Effector memory CD4-positive, alpha-beta T cell (primary cell): Measurements from ENCODE around the gene MICAL2.

Experiments
- DNase-seq, 3 donors: peaks; one replicate each; pipeline ENCODE4 v3.0.0-alpha.2; 2020
- H3K27ac ChIP-seq: 2 replicates; pipeline ENCODE4 v1.7.0; 2013; ENCODE audit warnings: mild to moderate bottlenecking, low read length, moderate library complexity; ENCODE audit not compliant: insufficient read depth, poor library complexity, severe bottlenecking
- H3K27me3 ChIP-seq: replicated peaks from 2 replicates; pipeline ENCODE4 v1.7.0; 2013; ENCODE audit warnings: mild to moderate bottlenecking, low read length; ENCODE audit not compliant: insufficient read depth, control insufficient read depth, poor library complexity, severe bottlenecking
- H3K36me3 ChIP-seq: 2 replicates; pipeline ENCODE4 v1.7.0; 2013; ENCODE audit warnings: mild to moderate bottlenecking, low read length, moderate library complexity; ENCODE audit not compliant: control insufficient read depth, insufficient read depth
- H3K4me1 ChIP-seq: 2 replicates; pipeline ENCODE4 v1.7.0; 2013; ENCODE audit warnings: low read length, mild to moderate bottlenecking; ENCODE audit not compliant: control insufficient read depth, insufficient read depth, poor library complexity, severe bottlenecking
- H3K4me3 ChIP-seq: 2 replicates; pipeline ENCODE4 v1.7.0; 2013; ENCODE audit warnings: low read length, low read depth, mild to moderate bottlenecking; ENCODE audit not compliant: insufficient read depth, poor library complexity, severe bottlenecking
- H3K9me3 ChIP-seq: 2 replicates; pipeline ENCODE4 v1.7.0; 2013; ENCODE audit warnings: mild to moderate bottlenecking, low read length, moderate library complexity; ENCODE audit not compliant: control insufficient read depth

Gene MICAL2

GRCh38 chr11:12117611-12118010 is 7.2 kb downstream of the MICAL2 start:
- no peak for DNase-seq
- Histone ChIP-seq H3K4me1 (no peaks in the 10 kb centered on the region), H3K36me3 (no peaks in the 10 kb centered on the region), H3K4me3 (no peak overlapping the region), H3K27me3 (no peaks in the 10 kb centered on the region), H3K9me3 (no peaks in the 10 kb centered on the region), H3K27ac (no peak overlapping the region)

DNA sequence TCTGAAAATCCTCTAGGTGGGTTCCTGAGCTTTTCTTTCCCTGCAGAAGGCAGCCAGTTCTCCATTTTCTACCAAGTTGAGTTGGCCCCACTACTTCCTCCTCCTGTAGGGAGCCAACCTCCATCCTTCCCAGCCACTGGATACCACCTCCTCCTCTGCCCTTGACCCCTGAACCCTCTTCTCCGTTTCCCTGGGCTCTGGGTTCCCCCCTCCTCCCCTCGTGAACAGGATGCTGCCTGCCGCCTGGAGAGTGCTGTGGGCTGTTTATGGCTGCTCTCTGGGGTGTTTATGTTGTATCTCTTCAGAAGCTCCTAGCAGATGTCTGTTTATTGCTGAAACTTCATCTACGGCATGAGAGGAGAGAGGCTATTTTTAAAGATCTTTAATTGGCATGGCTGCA is 8.6 kb downstream of the MICAL2 start:
- H3K9me3 ChIP-seq = no peaks in the 10 kb centered on the region
- no peaks in the 10 kb centered on the region for H3K4me1 ChIP-seq
- no peak overlapping the region for H3K4me3 ChIP-seq
- no peak overlapping the region for H3K27ac ChIP-seq
- H3K27me3 ChIP-seq = no peaks in the 10 kb centered on the region
- no peaks in the 10 kb centered on the region for H3K36me3 ChIP-seq
- no peak for DNase-seq

DNA sequence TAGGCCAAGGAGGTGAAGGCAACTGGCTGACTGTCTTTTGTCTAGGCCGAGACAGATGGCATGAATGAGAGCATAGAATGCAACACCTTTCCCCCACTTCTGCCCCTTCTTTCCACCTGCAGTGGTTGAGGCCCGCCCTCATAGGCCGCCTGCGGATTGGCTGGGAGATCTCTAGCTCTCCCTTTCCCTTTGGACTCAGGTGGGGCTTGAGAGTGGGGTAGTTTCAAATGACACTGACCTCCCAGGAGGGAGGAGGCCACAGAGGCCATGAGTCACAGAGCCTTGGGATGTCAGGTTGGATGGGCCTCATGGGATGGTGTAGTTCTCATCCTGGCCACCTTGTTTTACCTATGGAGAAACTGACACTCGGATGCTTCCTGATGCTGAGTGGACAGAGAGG is 9.1 kb downstream of the MICAL2 start:
- Histone ChIP-seq H3K9me3 (no peaks in the 10 kb centered on the region), H3K4me1 (no peaks in the 10 kb centered on the region), H3K27ac (no peak overlapping the region), H3K36me3 (no peaks in the 10 kb centered on the region), H3K27me3 (no peaks in the 10 kb centered on the region), H3K4me3 (no peak overlapping the region)
- no peak for DNase-seq

- no peaks in the 10 kb centered on the region for H3K36me3 ChIP-seq
- no peak for DNase-seq
- H3K4me3 ChIP-seq = no peak overlapping the region
- H3K9me3 ChIP-seq = no peaks in the 10 kb centered on the region
- H3K4me1 ChIP-seq = no peaks in the 10 kb centered on the region
- H3K27me3 ChIP-seq = no peaks in the 10 kb centered on the region
- H3K27ac ChIP-seq = no peak overlapping the region
Measured at GRCh38 chr11:12120031-12121008, 9.9 kb downstream of the MICAL2 start.

GRCh38 chr11:12121011-12121410 is 10.6 kb downstream of the MICAL2 start:
- Histone ChIP-seq H3K9me3 (no peaks in the 10 kb centered on the region), H3K27ac (no peak overlapping the region), H3K27me3 (no peaks in the 10 kb centered on the region), H3K36me3 (no peaks in the 10 kb centered on the region), H3K4me3 (no peak overlapping the region), H3K4me1 (no peaks in the 10 kb centered on the region)
- DNase-seq = no peak

DNA sequence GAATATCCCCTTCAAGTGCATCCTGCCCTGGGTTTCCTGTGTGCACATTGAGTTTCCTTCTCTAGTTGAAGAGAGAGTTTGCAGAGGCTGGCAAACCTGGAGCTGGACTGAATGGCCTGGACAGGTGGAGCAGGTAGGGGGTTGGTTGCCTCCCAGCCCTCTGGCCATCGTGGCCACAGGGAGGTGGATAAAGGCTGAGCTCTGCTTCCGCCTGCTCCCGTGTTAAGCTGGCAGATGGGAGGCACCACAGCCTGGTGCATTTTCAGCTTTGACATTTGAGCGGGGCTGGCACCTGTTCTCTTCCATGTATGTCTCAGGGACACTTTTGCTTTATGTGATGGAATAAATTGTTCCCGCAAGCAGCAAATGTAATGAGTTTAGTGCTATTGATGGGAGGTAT is 11.1 kb downstream of the MICAL2 start:
- DNase-seq = no peak
- Histone ChIP-seq H3K4me3 (no peak overlapping the region), H3K36me3 (no peaks in the 10 kb centered on the region), H3K27ac (no peak overlapping the region), H3K9me3 (no peaks in the 10 kb centered on the region), H3K4me1 (no peaks in the 10 kb centered on the region), H3K27me3 (no peaks in the 10 kb centered on the region)

DNA sequence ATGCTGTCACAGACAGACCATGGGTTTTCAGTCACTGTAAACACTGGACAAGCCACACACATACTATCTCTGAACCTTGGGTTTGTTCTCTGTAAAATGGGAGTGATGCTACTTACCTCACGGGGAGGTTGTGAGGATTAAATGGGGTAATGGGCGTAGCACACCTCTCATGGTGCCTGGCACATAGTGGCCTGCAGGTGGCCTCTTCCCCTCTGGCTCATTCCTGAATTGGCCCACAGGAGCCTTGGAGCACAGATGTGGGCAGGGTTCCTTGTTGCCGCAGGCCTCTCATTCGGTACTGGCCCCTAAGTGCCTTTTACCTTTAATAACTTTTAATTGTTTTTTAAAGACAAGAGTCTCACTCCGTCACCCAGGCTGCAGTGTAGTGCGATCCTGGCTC is 11.7 kb downstream of the MICAL2 start:
- Histone ChIP-seq H3K36me3 (no peaks in the 10 kb centered on the region), H3K4me1 (no peaks in the 10 kb centered on the region), H3K9me3 (no peaks in the 10 kb centered on the region), H3K27me3 (no peaks in the 10 kb centered on the region), H3K4me3 (no peak overlapping the region), H3K27ac (no peak overlapping the region)
- no peak for DNase-seq

DNA sequence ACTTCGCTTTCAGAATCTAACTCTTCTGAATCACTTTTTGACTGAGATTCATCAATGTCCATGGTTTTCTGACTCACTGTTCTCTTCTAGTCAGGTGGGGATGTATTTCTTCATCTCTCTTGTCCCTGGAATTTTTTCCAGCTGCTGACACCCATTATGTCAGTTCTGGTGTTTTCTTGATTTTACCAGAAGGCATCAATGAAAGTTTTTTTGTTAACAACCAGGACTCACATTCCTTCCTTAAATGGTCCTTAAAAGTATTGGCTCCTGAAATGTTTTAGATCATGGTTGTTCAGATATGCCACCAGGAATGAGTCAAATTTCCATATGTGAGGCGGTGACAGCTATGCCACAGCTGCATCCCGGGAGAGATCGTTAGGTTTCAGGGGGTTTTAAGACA is 12.9 kb downstream of the MICAL2 start:
- no peak for DNase-seq
- no peak overlapping the region for H3K27ac ChIP-seq
- H3K36me3 ChIP-seq = no peaks in the 10 kb centered on the region
- H3K4me3 ChIP-seq = no peak overlapping the region
- no peaks in the 10 kb centered on the region for H3K9me3 ChIP-seq
- H3K4me1 ChIP-seq = no peaks in the 10 kb centered on the region
- H3K27me3 ChIP-seq = no peaks in the 10 kb centered on the region

- Histone ChIP-seq H3K4me3 (no peak overlapping the region), H3K27me3 (no peaks in the 10 kb centered on the region), H3K4me1 (no peaks in the 10 kb centered on the region), H3K27ac (no peak overlapping the region), H3K36me3 (no peaks in the 10 kb centered on the region), H3K9me3 (no peaks in the 10 kb centered on the region)
- no peak for DNase-seq
Measured at GRCh38 chr11:12123799-12124198, 13.4 kb downstream of the MICAL2 start.

- no peak overlapping the region for H3K27ac ChIP-seq
- H3K27me3 ChIP-seq = no peaks in the 10 kb centered on the region
- no peaks in the 10 kb centered on the region for H3K4me1 ChIP-seq
Measured at GRCh38 chr11:12124306-12124705, 13.9 kb downstream of the MICAL2 start.

More at GRCh38 chr11:12124306-12124705, 13.9 kb downstream of the MICAL2 start:
- Histone ChIP-seq H3K9me3 (no peaks in the 10 kb centered on the region), H3K36me3 (no peaks in the 10 kb centered on the region), H3K4me3 (no peak overlapping the region)
- no peak for DNase-seq
